Gastrocnemius medialis (tissue), 4 donors: ENCODE data around the gene FBXL13. TPM values are rescaled to one million over a fixed set of nuclear protein-coding genes. Genes with fewer than 3 reads are reported as not detected.

Experiments
- ATAC-seq, 2 donors: fragments of 150-250 bp; one replicate each; pipeline ENCODE4 v1.9.1; 2016
- DNase-seq, 2 donors: peaks; one replicate each; pipeline ENCODE4 v3.0.0-alpha.2; 2019
- H3K27ac ChIP-seq, 4 donors: fragments of 200-600 bp; sonication (generic); 1 replicate in 1 of 4; 2 replicates in 3 of 4; pipeline ENCODE4 v1.5.1; 2016 to 2018; ENCODE audit warnings: mild to moderate bottlenecking in 2 of 4, moderate library complexity in 1 of 4
- H3K27me3 ChIP-seq, 3 donors: fragments of 200-600 bp; sonication (generic) in 2 of 3; 1 replicate in 1 of 3; 2 replicates in 2 of 3; pipeline versions ENCODE4 v1.5.1 to v1.6.0; 2016 to 2019; ENCODE audit warnings: mild to moderate bottlenecking in 1 of 3, moderate library complexity in 1 of 3
- H3K36me3 ChIP-seq, 2 donors: fragments of 200-600 bp; sonication (generic) in 1 of 2; one replicate each; pipeline ENCODE4 v1.5.1; 2017 to 2018
- H3K4me1 ChIP-seq, 2 donors: fragments of 200-600 bp; sonication (generic) in 1 of 2; one replicate each; pipeline ENCODE4 v1.5.1; 2016 to 2017; ENCODE audit warnings: mild to moderate bottlenecking in 2 of 2
- H3K4me3 ChIP-seq, 4 donors: fragments of 200-600 bp; sonication (generic) in 3 of 4; 1 replicate in 1 of 4; 2 replicates in 3 of 4; pipeline ENCODE4 v1.5.1; 2016 to 2019; ENCODE audit warnings: mild to moderate bottlenecking in 2 of 4
- H3K9me3 ChIP-seq, 3 donors: fragments of 200-600 bp; sonication (generic) in 2 of 3; 1 replicate in 1 of 3; 2 replicates in 2 of 3; pipeline ENCODE4 v1.5.1; 2016 to 2019
- POLR2A ChIP-seq, 2 donors: fragments of 450-650 bp; IDR thresholded peaks; one replicate each; pipeline ENCODE4 v1.6.1; 2017; ENCODE audit warnings: antibody characterized with exemption in 2 of 2, mild to moderate bottlenecking in 2 of 2, moderate library complexity in 2 of 2
- in situ Hi-C, 4 donors: fragments of 200-750 bp; cut with MboI; loops; one replicate each; pipeline versions ENCODE4 v1.15.0 to v1.8.0; 2017; ENCODE audit warnings: low sequenced_read_pairs in 4 of 4
- intact Hi-C: fragments of 100-400 bp; cut with DNase I; formaldehyde crosslinking; loops from one replicate; pipeline ENCODE4 v1.15.1; 2023; ENCODE audit warnings: low total_unique reads
- total RNA-seq, 4 donors: library from RNA; depleted of rRNA; stranded (reverse); fragments of >200 nt; gene quantifications; one replicate each; pipeline versions ENCODE4 v1.1.0 to v1.2.3, GENCODE V29; 2016
- TF ChIP-seq, protein P1 (sequence below), 5 experiments: fragments of 450-650 bp in 3 of 5; fragments of 200-600 bp in 2 of 5; sonication (generic) in 2 of 5; IDR thresholded peaks in 4 of 5; conservative IDR thresholded peaks in 1 of 5; 1 replicate in 4 of 5; 2 replicates in 1 of 5; pipeline ENCODE4 v1.5.1; 2016 to 2019; ENCODE audit warnings: antibody characterized with exemption in 5 of 5, mild to moderate bottlenecking in 3 of 5, moderate library complexity in 3 of 5

The FBXL13 gene
- total RNA-seq, 4 donors from 2014 or later = 0.26 TPM; not detected in 3

DNA sequence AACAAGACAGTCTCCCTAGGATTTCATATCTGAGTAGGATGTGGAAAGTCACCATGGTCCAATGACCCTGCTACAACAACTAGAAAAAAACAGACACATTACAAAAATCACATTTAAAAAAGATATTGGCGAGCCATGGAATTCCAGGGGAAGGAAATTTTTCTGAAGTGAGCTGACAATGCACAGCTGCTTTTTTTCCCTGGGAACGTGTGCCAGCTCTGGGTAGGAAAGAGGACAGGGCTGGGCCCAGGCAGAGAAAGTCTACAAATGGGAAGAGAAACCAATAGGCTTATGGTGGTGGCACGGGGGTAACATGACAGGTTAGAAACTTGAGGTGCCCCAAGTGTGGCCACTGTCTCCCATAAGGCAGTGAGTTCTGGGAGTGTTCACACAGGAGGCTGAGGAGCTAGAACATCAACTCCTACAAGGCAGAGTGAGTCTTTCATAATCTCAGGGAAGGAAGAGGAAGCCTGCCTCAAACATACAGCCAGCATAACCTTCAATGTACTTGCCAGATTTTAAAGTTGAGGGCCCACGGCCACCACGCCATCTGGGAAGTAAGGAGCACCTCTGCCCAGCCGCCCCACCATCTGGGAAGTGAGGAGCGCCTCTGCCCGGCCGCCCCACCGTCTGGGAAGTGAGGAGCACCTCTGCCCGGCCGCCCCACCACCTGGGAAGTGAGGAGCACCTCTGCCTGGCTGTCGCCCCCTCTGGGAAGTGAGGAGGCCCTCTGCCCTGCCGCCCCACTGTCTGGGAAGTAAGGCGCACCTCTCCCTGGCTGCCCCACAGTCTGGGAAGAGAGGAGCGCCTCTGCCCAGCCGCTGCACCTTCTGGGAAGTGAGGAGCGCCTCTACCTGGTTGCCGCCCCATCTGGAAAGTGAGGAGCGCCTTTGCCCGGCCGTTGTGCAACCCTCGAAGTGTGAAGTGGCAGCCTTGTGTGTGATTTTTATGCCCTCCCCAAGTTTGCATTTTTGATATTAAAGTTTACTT lies 5.9 kb downstream of the FBXL13 start:
- no peaks in the 10 kb centered on the region for H3K27me3 ChIP-seq
- TF ChIP-seq POLR2A (IDR thresholded peaks at IDR 0.05) = no peak
- TF ChIP-seq, protein P1, sequence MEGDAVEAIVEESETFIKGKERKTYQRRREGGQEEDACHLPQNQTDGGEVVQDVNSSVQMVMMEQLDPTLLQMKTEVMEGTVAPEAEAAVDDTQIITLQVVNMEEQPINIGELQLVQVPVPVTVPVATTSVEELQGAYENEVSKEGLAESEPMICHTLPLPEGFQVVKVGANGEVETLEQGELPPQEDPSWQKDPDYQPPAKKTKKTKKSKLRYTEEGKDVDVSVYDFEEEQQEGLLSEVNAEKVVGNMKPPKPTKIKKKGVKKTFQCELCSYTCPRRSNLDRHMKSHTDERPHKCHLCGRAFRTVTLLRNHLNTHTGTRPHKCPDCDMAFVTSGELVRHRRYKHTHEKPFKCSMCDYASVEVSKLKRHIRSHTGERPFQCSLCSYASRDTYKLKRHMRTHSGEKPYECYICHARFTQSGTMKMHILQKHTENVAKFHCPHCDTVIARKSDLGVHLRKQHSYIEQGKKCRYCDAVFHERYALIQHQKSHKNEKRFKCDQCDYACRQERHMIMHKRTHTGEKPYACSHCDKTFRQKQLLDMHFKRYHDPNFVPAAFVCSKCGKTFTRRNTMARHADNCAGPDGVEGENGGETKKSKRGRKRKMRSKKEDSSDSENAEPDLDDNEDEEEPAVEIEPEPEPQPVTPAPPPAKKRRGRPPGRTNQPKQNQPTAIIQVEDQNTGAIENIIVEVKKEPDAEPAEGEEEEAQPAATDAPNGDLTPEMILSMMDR (IDR thresholded peaks at IDR 0.05 in 4 of 5, conservative IDR thresholded peaks at IDR 0.05 in 1 of 5) = no peak
- H3K27ac ChIP-seq = no peak overlapping the region
- intact Hi-C loops = no loop called here
- no peaks in the 10 kb centered on the region for H3K9me3 ChIP-seq
- in situ Hi-C loops = loop anchor here in 3 of 4 donors (25.0 kb wide), 1 partner anchor 306 kb away; no protein-coding TSS in a partner anchor
- H3K4me1 ChIP-seq = peaks cover 0 to 1% of the 10 kb centered on the region in 2 donors
- no peak overlapping the region for H3K4me3 ChIP-seq
- no peak for ATAC-seq
- no peak for DNase-seq
- H3K36me3 ChIP-seq = no peaks in the 10 kb centered on the region

DNA sequence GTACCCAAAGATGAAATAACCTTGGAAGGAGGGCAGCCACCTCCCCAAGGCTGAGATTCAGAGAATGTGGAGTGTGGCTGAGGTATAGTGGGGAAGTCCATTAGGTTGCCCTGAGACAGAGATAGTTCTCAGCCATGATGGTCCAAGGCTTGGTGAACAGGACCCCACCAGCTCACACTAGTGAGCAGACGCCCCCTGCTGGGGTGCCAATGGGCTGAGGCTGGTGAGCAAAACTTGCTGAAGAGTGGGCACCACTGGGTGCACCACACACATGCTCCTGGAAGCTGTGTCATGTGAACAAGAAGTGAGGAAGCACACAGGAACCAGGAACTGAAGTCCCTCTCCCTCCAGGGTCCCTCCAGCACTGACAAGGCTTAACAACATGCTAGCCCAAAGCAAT lies 8.9 kb downstream of the FBXL13 start:
- H3K4me3 ChIP-seq = no peak overlapping the region
- TF ChIP-seq, protein P1 (IDR thresholded peaks at IDR 0.05 in 4 of 5, conservative IDR thresholded peaks at IDR 0.05 in 1 of 5) = peak in 2 of 5 experiments; percentile 26 to 47
- TF ChIP-seq POLR2A (IDR thresholded peaks at IDR 0.05) = no peak

DNA sequence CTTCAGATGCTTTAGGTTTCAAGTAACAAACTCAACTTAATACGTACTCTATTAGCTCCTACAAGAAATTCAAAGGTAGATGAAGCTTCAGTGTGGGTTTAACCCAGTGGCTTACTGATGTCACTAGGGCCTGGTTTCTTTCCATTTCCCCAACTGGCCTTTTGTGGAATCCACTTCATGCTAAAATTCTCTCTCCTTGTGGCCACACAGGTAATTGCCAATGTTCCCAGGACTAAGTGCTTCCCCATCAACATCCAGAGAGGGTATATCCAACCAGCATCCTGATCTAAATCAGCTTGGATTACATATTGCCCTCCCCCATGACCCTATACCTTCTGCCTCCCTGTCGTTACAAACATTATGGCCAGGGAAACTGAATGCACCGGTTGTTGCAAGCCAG lies 10.7 kb downstream of the FBXL13 start:
- in situ Hi-C loops = loop anchor here in 3 of 4 donors (25.0 kb wide), 1 partner anchor 302 kb away; no protein-coding TSS in a partner anchor
- intact Hi-C loops = loop anchor here (5.0 kb wide), 1 partner anchor 307 kb away; no protein-coding TSS in a partner anchor
- H3K36me3 ChIP-seq = no peaks in the 10 kb centered on the region

More for the DNA sequence above, 8.9 kb downstream of the FBXL13 start:
- no peaks in the 10 kb centered on the region for H3K9me3 ChIP-seq
- H3K36me3 ChIP-seq = no peaks in the 10 kb centered on the region
- H3K27ac ChIP-seq = no peak overlapping the region
- DNase-seq (no peak), ATAC-seq (no peak)
- in situ Hi-C loops = loop anchor here in 3 of 4 donors (25.0 kb wide), 1 partner anchor 303 kb away; no protein-coding TSS in a partner anchor
- intact Hi-C loops = no loop called here
- H3K27me3 ChIP-seq = no peaks in the 10 kb centered on the region
- no peaks in the 10 kb centered on the region for H3K4me1 ChIP-seq

DNA sequence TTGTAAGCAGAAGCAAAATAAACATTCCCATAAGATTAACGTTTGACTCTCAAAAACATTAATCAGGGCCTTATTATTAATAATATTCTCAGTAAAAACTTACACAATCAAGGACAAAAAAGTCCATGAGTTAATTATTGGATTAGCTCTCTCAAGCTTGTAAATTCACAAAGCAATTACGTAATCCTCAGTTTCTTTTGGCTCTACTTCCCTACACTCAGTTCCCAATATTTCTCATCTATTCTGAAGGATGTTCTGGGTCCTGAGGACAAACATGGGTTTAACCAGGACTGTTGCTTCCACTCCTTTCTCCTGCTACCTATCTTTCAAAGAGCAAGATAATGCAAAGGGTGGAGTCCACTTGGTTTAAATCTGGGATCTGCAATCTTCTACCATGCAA lies 15.1 kb downstream of the FBXL13 start:
- in situ Hi-C loops (loop anchor here in 3 of 4 donors (25.0 kb wide), 1 partner anchor 297 kb away; no protein-coding TSS in a partner anchor), intact Hi-C loops (no loop called here)
- Histone ChIP-seq H3K27ac (no peak overlapping the region), H3K4me3 (no peak overlapping the region), H3K9me3 (no peaks in the 10 kb centered on the region), H3K27me3 (no peaks in the 10 kb centered on the region), H3K4me1 (no peaks in the 10 kb centered on the region), H3K36me3 (no peaks in the 10 kb centered on the region)
- ATAC-seq (no peak), DNase-seq (no peak)
- TF ChIP-seq, protein P1 (IDR thresholded peaks at IDR 0.05 in 4 of 5, conservative IDR thresholded peaks at IDR 0.05 in 1 of 5) = no peak
- no peak for TF ChIP-seq POLR2A (IDR thresholded peaks at IDR 0.05)

More for the DNA sequence above, 10.7 kb downstream of the FBXL13 start:
- TF ChIP-seq POLR2A (IDR thresholded peaks at IDR 0.05) = no peak
- TF ChIP-seq, protein P1 (IDR thresholded peaks at IDR 0.05 in 4 of 5, conservative IDR thresholded peaks at IDR 0.05 in 1 of 5) = no peak
- Histone ChIP-seq H3K9me3 (no peaks in the 10 kb centered on the region), H3K27me3 (no peaks in the 10 kb centered on the region), H3K4me1 (no peaks in the 10 kb centered on the region), H3K27ac (no peak overlapping the region), H3K4me3 (no peak overlapping the region)
- ATAC-seq (no peak), DNase-seq (no peak)
